CD14-positive monocyte (primary cell): ENCODE data around the gene CCDC150. TPM values are rescaled to one million over a fixed set of nuclear protein-coding genes. Genes with fewer than 3 reads are reported as not detected.

Experiments used
- DNase-seq, 3 donors: peaks; one replicate each; pipeline ENCODE4 v3.0.0-alpha.2; 2011 to 2022
- H2AFZ ChIP-seq: 2 replicates; pipeline ENCODE4 v1.6.0; 2012; ENCODE audit warnings: mild to moderate bottlenecking, low read depth, low read length, inconsistent platforms; ENCODE audit not compliant: insufficient read depth, poor library complexity, severe bottlenecking
- H3K27ac ChIP-seq, 2 donors: 1 replicate in 1 of 2; 2 replicates in 1 of 2; pipeline ENCODE4 v1.5.1; 2012 to 2013; ENCODE audit warnings: low read length in 2 of 2, control low read depth in 1 of 2, inconsistent platforms in 1 of 2, low read depth in 1 of 2, mild to moderate bottlenecking in 1 of 2
- H3K27me3 ChIP-seq, 2 donors: one replicate each; pipeline versions ENCODE4 v1.6.0 to v1.6.1; 2011 to 2013; ENCODE audit warnings: low read length in 2 of 2; ENCODE audit not compliant: control insufficient read depth in 2 of 2, insufficient read depth in 2 of 2
- H3K36me3 ChIP-seq, 2 donors: replicated peaks in 1 of 2; 1 replicate in 1 of 2; 2 replicates in 1 of 2; pipeline versions ENCODE4 v1.5.1 to v1.6.1; 2012 to 2013; ENCODE audit warnings: low read length in 2 of 2, control low read depth in 1 of 2, inconsistent platforms in 1 of 2, mild to moderate bottlenecking in 1 of 2; ENCODE audit not compliant: insufficient read depth in 2 of 2, control insufficient read depth in 1 of 2
- H3K4me1 ChIP-seq, 2 donors: 1 replicate in 1 of 2; 2 replicates in 1 of 2; pipeline versions ENCODE4 v1.5.1 to v1.6.1; 2012 to 2013; ENCODE audit warnings: low read length in 2 of 2, control low read depth in 1 of 2, inconsistent platforms in 1 of 2, mild to moderate bottlenecking in 1 of 2, moderate library complexity in 1 of 2; ENCODE audit not compliant: insufficient read depth in 2 of 2, control insufficient read depth in 1 of 2
- H3K4me2 ChIP-seq: replicated peaks from 2 replicates; pipeline ENCODE3; 2012; ENCODE audit warnings: low read length, moderate library complexity, mild to moderate bottlenecking; ENCODE audit not compliant: poor library complexity, severe bottlenecking; ENCODE audit errors: extremely low read depth
- H3K4me3 ChIP-seq, 3 experiments: fragments of 200-600 bp in 1 of 3; sonication (generic) in 1 of 3; replicated peaks in 1 of 3; 1 replicate in 2 of 3; 2 replicates in 1 of 3; pipeline ENCODE4 v1.5.1; 2011 to 2013; ENCODE audit warnings: low read length in 3 of 3, mild to moderate bottlenecking in 3 of 3, control low read depth in 2 of 3, low read depth in 2 of 3, inconsistent platforms in 1 of 3, moderate library complexity in 1 of 3
- H3K79me2 ChIP-seq: 2 replicates; pipeline ENCODE4 v1.6.0; 2012; ENCODE audit warnings: mild to moderate bottlenecking, control low read depth, inconsistent platforms, low read length, moderate library complexity; ENCODE audit not compliant: insufficient read depth
- H3K9ac ChIP-seq: 2 replicates; pipeline ENCODE4 v1.6.0; 2017; ENCODE audit warnings: low read length, mild to moderate bottlenecking; ENCODE audit not compliant: insufficient read depth, poor library complexity, severe bottlenecking
- H3K9me3 ChIP-seq, 2 donors: replicated peaks in 1 of 2; 1 replicate in 1 of 2; 2 replicates in 1 of 2; pipeline versions ENCODE4 v1.5.1 to v1.6.1; 2012 to 2013; ENCODE audit warnings: low read length in 2 of 2, control low read depth in 1 of 2; ENCODE audit not compliant: control insufficient read depth in 1 of 2, insufficient read depth in 1 of 2
- H4K20me1 ChIP-seq: 2 replicates; pipeline ENCODE4 v1.6.0; 2012; ENCODE audit warnings: mild to moderate bottlenecking, low read length, control low read depth, moderate library complexity; ENCODE audit not compliant: insufficient read depth
- H3K27ac Mint-ChIP-seq, 7 donors: one replicate each; pipeline ENCODE4 v1.8.0; 2020; ENCODE audit warnings: mild to moderate bottlenecking in 7 of 7, mixed read lengths in 7 of 7, moderate library complexity in 6 of 7, inconsistent platforms in 2 of 7
- H3K27me3 Mint-ChIP-seq, 3 donors: one replicate each; pipeline ENCODE4 v1.8.0; 2021 to 2022; ENCODE audit warnings: low read depth in 3 of 3, mild to moderate bottlenecking in 3 of 3, mixed read lengths in 3 of 3, moderate library complexity in 3 of 3, inconsistent platforms in 1 of 3
- H3K36me3 Mint-ChIP-seq, 2 donors: one replicate each; pipeline ENCODE4 v1.8.0; 2020; ENCODE audit warnings: mixed read lengths in 2 of 2, inconsistent platforms in 1 of 2, mild to moderate bottlenecking in 1 of 2
- H3K4me1 Mint-ChIP-seq: one replicate; pipeline ENCODE4 v1.8.0; 2020; ENCODE audit warnings: mild to moderate bottlenecking, mixed read lengths
- H3K4me3 Mint-ChIP-seq, 2 donors: one replicate each; pipeline ENCODE4 v1.8.0; 2020; ENCODE audit warnings: mild to moderate bottlenecking in 2 of 2, mixed read lengths in 2 of 2, moderate library complexity in 1 of 2
- H3K9me3 Mint-ChIP-seq, 7 donors: one replicate each; pipeline ENCODE4 v1.8.0; 2020 to 2022; ENCODE audit warnings: mixed read lengths in 7 of 7, mild to moderate bottlenecking in 6 of 7, moderate library complexity in 6 of 7, inconsistent platforms in 2 of 7
- WGBS: methylation state at CpG from one replicate; pipeline ENCODE4 v1.1.5; 2013; ENCODE audit warnings: missing lambda C conversion rate; ENCODE audit not compliant: insufficient coverage; 5-methylcytosine and 5-hydroxymethylcytosine counted together
- intact Hi-C, 2 donors: fragments of 100-400 bp; cut with micrococcal nuclease; formaldehyde crosslinking; loops; one replicate each; pipeline versions ENCODE4 v1.15.0 to v1.15.1; 2023
- polyA plus RNA-seq, 3 donors: library from polyadenylated mRNA; depleted of rRNA in 1 of 3; unstranded in 2 of 3; stranded (reverse) in 1 of 3; fragments of 300-500 nt in 2 of 3; fragments of >200 nt in 1 of 3; fragmentation: Illumina TruSeq in 2 of 3; gene quantifications; 1 replicate in 2 of 3; 2 replicates in 1 of 3; pipeline ENCODE4 v1.2.3, GENCODE V29; 2012 to 2021
- TF ChIP-seq, protein P1 (sequence below): fragments of 200-600 bp; IDR thresholded peaks from one replicate; pipeline ENCODE4 v1.8.0; 2022; ENCODE audit warnings: antibody characterized with exemption, mild to moderate bottlenecking

Gene CCDC150
- polyA plus RNA-seq, 3 donors: 0.09 TPM; not detected in 2

DNA sequence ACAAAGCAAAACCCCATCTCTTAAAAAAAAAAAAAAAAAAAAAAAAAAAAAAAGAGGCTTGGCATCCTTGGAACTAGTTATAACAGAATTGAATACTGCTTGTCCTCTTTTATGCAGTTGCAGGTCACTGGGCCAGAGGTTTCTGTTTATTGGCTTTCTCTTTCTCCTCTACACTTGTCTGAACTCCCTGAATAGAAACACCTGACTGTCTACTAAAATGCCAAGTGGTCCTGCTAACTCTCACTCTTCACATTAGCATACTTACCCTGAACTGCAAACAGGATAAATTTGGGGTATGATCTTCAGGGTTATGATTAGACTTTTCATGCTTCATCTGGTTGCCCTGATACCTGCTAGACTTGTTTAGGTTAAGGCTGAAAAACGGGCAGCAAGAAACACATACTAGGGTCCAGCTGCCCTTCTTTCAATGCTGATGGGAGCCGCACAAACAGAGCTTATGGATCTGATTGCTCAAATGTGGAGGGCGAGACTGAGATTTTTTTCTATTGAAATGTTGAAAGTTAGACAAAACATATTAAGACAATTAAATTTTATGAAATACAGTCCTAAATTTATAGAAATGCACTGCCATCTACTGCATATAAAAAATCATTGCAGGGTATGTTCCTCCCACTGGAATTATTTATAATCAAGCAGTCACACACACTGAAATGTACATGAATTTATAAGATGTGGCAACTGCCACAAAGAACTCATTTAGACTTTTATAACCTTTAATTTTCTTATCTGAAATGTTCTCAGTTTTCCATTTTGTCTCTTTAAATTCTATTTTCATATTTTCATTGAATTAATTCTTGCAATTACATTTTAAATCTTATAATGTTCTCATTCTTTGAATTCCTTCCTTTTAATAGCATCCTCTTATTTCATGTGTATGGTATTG is 119.2 kb downstream of the CCDC150 start:
- no peaks in the 10 kb centered on the region for H3K9me3 ChIP-seq
- 100% methylated on average over 1 of the region's 3 CpGs for WGBS
- DNase-seq: no peak
- H3K9me3 Mint-ChIP-seq: peaks cover 5 to 23% (median 18%) of the 10 kb centered on the region in 7 donors
- no peaks in the 10 kb centered on the region for H3K4me1 ChIP-seq
- peaks cover 30 to 34% of the 10 kb centered on the region in 2 donors for H3K36me3 Mint-ChIP-seq
- intact Hi-C loops: loop anchor here in 1 of 2 donors (10.0 kb wide), 1 partner anchor 626 kb away; no protein-coding TSS in a partner anchor
- peaks cover 17 to 40% of the 10 kb centered on the region in 2 donors for H3K36me3 ChIP-seq
- H3K4me2 ChIP-seq: no peak overlapping the region
- H3K27ac Mint-ChIP-seq: no peak overlapping the region
- no peaks in the 10 kb centered on the region for H3K79me2 ChIP-seq
- no peak overlapping the region for H3K4me3 Mint-ChIP-seq
- no peak overlapping the region for H3K27ac ChIP-seq
- H4K20me1 ChIP-seq: no peaks in the 10 kb centered on the region
- TF ChIP-seq, protein P1, sequence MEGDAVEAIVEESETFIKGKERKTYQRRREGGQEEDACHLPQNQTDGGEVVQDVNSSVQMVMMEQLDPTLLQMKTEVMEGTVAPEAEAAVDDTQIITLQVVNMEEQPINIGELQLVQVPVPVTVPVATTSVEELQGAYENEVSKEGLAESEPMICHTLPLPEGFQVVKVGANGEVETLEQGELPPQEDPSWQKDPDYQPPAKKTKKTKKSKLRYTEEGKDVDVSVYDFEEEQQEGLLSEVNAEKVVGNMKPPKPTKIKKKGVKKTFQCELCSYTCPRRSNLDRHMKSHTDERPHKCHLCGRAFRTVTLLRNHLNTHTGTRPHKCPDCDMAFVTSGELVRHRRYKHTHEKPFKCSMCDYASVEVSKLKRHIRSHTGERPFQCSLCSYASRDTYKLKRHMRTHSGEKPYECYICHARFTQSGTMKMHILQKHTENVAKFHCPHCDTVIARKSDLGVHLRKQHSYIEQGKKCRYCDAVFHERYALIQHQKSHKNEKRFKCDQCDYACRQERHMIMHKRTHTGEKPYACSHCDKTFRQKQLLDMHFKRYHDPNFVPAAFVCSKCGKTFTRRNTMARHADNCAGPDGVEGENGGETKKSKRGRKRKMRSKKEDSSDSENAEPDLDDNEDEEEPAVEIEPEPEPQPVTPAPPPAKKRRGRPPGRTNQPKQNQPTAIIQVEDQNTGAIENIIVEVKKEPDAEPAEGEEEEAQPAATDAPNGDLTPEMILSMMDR: peak; percentile 43
- no peaks in the 10 kb centered on the region for H3K27me3 ChIP-seq
- no peak overlapping the region for H2AFZ ChIP-seq
- H3K4me1 Mint-ChIP-seq: no peaks in the 10 kb centered on the region
- H3K27me3 Mint-ChIP-seq: peaks cover 0 to 3% (median 1%) of the 10 kb centered on the region in 3 donors
- no peak overlapping the region for H3K4me3 ChIP-seq
- no peak overlapping the region for H3K9ac ChIP-seq

DNA sequence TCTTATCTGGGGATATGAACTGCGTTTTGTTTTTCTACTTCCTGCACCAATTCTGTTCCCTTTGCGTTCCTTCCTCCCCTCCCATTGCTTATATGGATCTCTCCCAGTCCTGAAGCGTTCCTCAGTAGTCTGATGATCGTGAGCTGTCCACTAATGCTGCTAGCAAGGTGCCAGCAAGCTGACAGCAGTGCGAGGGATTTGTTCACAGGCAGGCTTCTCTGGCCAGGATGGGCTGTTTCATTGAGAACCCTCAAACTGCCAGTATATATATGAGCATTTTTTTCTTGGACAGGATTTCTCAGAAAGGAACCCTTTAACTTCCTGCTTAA is 119.8 kb downstream of the CCDC150 start:
- Histone ChIP-seq H3K36me3 (peaks cover 23 to 46% of the 10 kb centered on the region in 2 donors), H3K27ac (no peak overlapping the region), H3K9ac (no peak overlapping the region), H2AFZ (no peak overlapping the region), H3K27me3 (no peaks in the 10 kb centered on the region), H4K20me1 (no peaks in the 10 kb centered on the region), H3K9me3 (no peaks in the 10 kb centered on the region), H3K79me2 (no peaks in the 10 kb centered on the region), H3K4me3 (no peak overlapping the region), H3K4me1 (no peaks in the 10 kb centered on the region), H3K4me2 (no peak overlapping the region)
- H3K36me3 Mint-ChIP-seq: peaks cover 35 to 39% of the 10 kb centered on the region in 2 donors
- no peak overlapping the region for H3K4me3 Mint-ChIP-seq
- intact Hi-C loops: loop anchor here in 1 of 2 donors (10.0 kb wide), 1 partner anchor 625 kb away; no protein-coding TSS in a partner anchor
- no peaks in the 10 kb centered on the region for H3K4me1 Mint-ChIP-seq
- H3K27ac Mint-ChIP-seq: no peak overlapping the region
- 96% methylated on average over 3 of the region's 5 CpGs for WGBS
- H3K27me3 Mint-ChIP-seq: peaks cover 0 to 1% (median 0%) of the 10 kb centered on the region in 3 donors
- TF ChIP-seq, protein P1: no peak
- H3K9me3 Mint-ChIP-seq: peaks cover 4 to 18% (median 15%) of the 10 kb centered on the region in 7 donors
- no peak for DNase-seq
